ENCODE data around the gene MEN1.
"Not testable (repeated sequence)": the region's sequence is repeated elsewhere in the genome, so short reads cannot be mapped to it uniquely, and the experiment has no call there.

The MEN1 gene

DNA sequence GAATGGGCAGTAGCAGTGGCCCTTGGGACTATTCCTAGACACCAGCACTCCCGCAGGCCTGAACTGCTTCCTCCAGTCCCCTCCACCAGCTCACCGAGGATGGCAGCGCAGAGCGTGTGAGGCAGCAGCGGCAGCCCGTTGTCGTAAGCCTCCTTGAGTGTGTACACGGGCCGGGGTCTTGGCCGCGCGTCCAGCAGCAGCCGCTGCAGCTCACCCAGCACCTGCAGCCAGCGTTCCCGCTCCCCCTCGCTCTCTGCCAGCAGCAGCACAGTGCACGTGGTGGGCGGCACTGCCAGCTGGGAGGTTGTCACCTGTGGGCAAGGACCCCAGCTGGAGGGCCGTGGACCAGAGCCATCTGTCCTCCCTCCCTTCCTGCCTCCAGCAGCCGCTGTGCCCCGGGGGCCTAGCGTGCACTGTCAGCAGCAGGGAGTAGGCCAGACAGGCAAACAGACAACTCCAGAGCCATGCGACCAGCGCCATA lies 21.1 kb upstream of the MEN1 start:
- H3K27me3 ChIP-seq (ENCODE audit: insufficient read depth, low read length): no peaks in the 10 kb centered on the region
- no peak overlapping the region for H2AFZ ChIP-seq (ENCODE audit: low read length, unreplicated experiment)
- no peak overlapping the region for H3K4me3 ChIP-seq (ENCODE audit: low read depth, low read length)
- no peaks in the 10 kb centered on the region for H3K36me3 ChIP-seq (ENCODE audit: insufficient read depth, low read length)
- no peaks in the 10 kb centered on the region for H3K79me2 ChIP-seq (ENCODE audit: control insufficient read depth, insufficient read depth, low read length, unreplicated experiment)
- no peaks in the 10 kb centered on the region for H3K4me1 ChIP-seq (ENCODE audit: control insufficient read depth, insufficient read depth, low read length, unreplicated experiment)
- H3K27ac ChIP-seq (ENCODE audit: low read depth, low read length): no peak overlapping the region

DNA sequence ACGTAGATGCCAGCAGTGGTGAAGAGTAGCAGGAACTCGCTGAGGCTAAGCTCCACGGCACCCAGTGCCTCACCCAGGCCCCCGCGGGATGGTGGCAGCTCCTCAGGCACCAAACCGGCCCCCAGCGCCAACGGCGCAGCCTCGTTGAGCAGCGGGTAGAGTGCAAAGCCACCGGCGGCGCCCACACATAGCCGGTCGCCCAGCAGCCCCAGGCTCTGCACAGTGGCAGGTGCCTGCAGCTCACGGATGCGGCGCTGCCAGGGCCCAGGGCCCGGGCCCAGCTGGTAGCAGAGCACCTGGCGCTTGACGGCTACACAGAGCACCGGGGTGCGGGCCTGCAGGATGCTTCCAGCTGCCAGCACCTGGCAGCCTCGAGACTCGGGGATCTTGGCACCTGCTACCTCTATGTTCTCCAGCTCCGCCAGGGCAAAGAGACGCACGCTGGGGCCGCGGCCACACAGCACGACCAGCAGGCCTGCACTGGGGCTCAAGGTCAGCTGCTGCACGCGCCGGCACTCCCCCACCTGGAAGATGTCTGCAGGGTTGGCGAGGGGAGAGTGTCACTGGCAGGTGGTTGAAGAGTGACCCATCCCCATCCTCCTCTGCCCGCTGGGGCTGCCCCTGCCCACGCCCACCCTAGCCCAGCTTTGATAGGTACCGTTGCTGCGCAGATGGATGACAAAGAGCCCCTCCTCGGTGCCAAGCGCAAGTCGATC lies 19.3 kb upstream of the MEN1 start:
- Histone ChIP-seq H3K27ac (ENCODE audit: low read depth, low read length) (no peak overlapping the region), H3K36me3 (ENCODE audit: insufficient read depth, low read length) (no peaks in the 10 kb centered on the region), H3K4me1 (ENCODE audit: control insufficient read depth, insufficient read depth, low read length, unreplicated experiment) (no peaks in the 10 kb centered on the region), H3K79me2 (ENCODE audit: control insufficient read depth, insufficient read depth, low read length, unreplicated experiment) (no peaks in the 10 kb centered on the region), H3K4me3 (ENCODE audit: low read depth, low read length) (no peak overlapping the region), H2AFZ (ENCODE audit: low read length, unreplicated experiment) (no peak overlapping the region), H3K27me3 (ENCODE audit: insufficient read depth, low read length) (no peaks in the 10 kb centered on the region)

DNA sequence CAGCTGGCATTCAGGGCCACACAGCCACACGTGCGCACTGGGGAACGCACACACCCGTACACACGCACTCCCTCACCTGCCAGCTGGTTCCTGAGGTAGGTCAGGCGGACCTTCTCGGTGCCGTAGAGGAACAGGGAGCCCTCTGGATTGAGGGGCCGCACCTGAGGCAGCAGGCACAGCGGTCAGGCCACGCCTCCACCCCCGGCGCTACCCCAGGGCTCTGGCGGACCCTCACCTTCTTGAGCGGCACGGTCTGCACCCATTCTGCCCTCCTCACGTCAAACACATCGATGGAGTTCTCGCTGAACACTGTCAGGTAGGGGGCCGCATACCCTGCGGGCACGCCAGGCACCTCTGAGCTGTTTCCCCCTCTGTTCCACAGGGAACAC lies 17.1 kb upstream of the MEN1 start:
- H3K4me3 ChIP-seq (ENCODE audit: low read depth, low read length): no peak overlapping the region
- no peak overlapping the region for H2AFZ ChIP-seq (ENCODE audit: low read length, unreplicated experiment)
- no peaks in the 10 kb centered on the region for H3K27me3 ChIP-seq (ENCODE audit: insufficient read depth, low read length)
- H3K27ac ChIP-seq (ENCODE audit: low read depth, low read length): no peak overlapping the region
- no peaks in the 10 kb centered on the region for H3K36me3 ChIP-seq (ENCODE audit: insufficient read depth, low read length)
- H3K79me2 ChIP-seq (ENCODE audit: control insufficient read depth, insufficient read depth, low read length, unreplicated experiment): no peaks in the 10 kb centered on the region
- H3K4me1 ChIP-seq (ENCODE audit: control insufficient read depth, insufficient read depth, low read length, unreplicated experiment): no peaks in the 10 kb centered on the region

DNA sequence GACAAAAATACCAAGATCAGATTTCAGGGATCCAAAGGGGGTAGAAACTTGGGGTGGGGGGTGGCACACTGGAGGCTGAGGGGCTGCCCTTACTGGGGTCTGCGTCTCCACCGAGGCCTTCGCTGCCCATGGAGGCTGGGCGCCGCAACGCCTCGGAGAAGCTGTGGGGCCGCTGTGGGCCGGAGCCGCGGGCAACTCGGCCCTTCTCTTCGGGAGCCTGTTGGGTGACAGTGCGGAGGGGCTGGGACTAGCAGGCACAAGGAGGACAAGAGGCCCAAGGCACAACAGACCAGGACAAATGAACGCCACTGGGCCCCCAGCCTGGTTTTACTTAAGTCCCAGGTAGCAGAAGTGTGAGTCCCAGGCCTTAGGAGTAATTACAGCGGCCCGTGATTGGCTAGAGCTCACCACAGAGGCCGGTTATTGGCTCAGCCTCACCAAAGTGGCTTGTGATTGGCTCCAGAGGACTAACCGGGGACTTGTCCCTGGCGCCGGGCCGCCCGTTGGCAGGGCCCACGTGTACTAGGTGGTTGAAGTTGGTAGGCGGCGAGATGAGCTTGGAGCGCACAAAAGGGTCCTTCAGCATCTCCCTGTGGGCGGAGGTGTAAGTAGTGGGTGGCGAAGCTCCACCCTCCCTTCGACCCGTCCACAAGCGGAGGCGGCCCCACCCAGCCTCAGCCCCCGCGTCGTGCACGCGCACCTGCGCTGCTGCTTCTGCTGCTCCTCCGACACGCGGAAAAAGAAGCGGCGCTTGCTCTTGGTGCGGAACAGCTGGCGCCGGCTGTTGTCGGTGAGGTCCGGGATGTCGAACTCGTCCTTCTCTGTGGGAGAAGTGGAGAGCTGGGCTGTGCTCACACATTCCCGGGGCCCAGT lies 16.5 kb upstream of the MEN1 start:
- Histone ChIP-seq H3K4me3 (ENCODE audit: low read depth, low read length) (no peak overlapping the region), H3K4me1 (ENCODE audit: control insufficient read depth, insufficient read depth, low read length, unreplicated experiment) (no peaks in the 10 kb centered on the region), H3K27me3 (ENCODE audit: insufficient read depth, low read length) (no peaks in the 10 kb centered on the region), H2AFZ (ENCODE audit: low read length, unreplicated experiment) (no peak overlapping the region), H3K79me2 (ENCODE audit: control insufficient read depth, insufficient read depth, low read length, unreplicated experiment) (no peaks in the 10 kb centered on the region), H3K36me3 (ENCODE audit: insufficient read depth, low read length) (no peaks in the 10 kb centered on the region), H3K27ac (ENCODE audit: low read depth, low read length) (no peak overlapping the region)

DNA sequence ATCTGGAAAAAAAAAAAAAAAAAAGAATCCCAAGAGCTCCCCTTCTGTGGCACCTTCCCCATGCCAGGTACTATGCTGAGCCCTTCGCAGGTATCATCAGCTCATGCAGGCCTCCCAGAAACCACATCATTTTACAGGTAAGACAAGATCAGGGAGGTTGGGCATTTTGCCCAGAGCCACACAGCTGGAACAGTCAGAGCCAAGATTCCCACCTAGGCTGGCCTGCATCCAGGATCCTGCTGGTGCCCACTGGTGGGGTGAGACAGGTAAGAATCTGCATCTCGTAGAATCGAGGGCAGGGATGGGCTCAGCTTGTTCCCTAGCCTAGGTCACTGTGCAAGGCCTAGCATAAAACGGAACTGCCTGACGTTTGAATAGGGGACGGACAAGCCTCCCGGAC lies 15.7 kb upstream of the MEN1 start:
- H3K27ac ChIP-seq (ENCODE audit: low read depth, low read length): no peak overlapping the region
- H3K4me1 ChIP-seq (ENCODE audit: control insufficient read depth, insufficient read depth, low read length, unreplicated experiment): no peaks in the 10 kb centered on the region
- no peak overlapping the region for H3K4me3 ChIP-seq (ENCODE audit: low read depth, low read length)
- no peaks in the 10 kb centered on the region for H3K79me2 ChIP-seq (ENCODE audit: control insufficient read depth, insufficient read depth, low read length, unreplicated experiment)
- no peaks in the 10 kb centered on the region for H3K27me3 ChIP-seq (ENCODE audit: insufficient read depth, low read length)
- no peak overlapping the region for H2AFZ ChIP-seq (ENCODE audit: low read length, unreplicated experiment)
- no peaks in the 10 kb centered on the region for H3K36me3 ChIP-seq (ENCODE audit: insufficient read depth, low read length)

DNA sequence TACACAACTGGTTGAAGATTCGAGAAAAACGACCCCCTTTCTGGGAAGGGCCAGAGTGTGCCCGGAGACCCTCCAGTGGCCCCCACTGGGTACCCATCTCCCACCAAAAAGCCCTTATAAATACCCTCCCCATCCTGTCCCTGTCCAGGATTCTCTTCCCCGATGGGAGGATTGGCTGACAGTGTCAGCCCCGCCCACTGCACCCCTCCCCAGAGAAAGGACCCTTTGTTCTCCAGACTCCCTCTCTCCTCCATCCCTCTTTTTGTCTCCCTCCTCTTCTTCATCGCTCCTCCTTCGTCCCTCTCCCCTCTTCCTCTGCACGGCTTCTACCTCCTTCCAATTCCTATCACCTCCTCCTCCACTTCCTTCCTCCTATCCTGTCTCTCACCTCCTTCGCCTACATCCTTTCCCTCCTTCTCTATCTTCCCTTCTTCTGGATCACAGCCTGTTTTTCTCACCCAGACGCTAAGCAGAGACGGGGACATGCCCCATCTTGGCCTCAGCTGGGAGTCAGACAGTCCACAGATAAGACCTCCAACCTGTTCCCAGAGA lies 13.3 kb upstream of the MEN1 start:
- Histone ChIP-seq H3K36me3 (ENCODE audit: insufficient read depth, low read length) (no peaks in the 10 kb centered on the region), H2AFZ (ENCODE audit: low read length, unreplicated experiment) (no peak overlapping the region), H3K4me3 (ENCODE audit: low read depth, low read length) (no peak overlapping the region), H3K27ac (ENCODE audit: low read depth, low read length) (no peak overlapping the region), H3K79me2 (ENCODE audit: control insufficient read depth, insufficient read depth, low read length, unreplicated experiment) (no peaks in the 10 kb centered on the region), H3K27me3 (ENCODE audit: insufficient read depth, low read length) (no peaks in the 10 kb centered on the region), H3K4me1 (ENCODE audit: control insufficient read depth, insufficient read depth, low read length, unreplicated experiment) (no peaks in the 10 kb centered on the region)

DNA sequence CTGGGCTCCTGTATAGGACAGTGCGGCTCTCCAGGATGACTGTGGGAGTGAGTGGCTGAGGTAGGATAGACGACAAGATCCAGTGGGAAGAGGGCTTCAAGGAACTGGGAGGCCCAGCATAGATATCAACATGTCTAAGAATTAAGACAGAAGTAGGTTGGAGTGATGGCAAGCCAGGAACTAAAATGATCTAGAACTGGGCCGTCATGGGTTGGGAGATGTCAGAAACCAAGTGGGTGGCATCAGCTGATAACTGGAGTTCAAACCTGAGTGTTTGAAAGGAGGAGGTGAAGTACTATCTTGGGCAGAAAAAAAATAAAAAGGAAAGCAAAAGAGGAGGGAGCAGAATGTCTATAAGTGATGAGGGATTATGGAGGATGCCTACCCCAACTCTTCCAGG lies 7.1 kb upstream of the MEN1 start:
- no peaks in the 10 kb centered on the region for H3K36me3 ChIP-seq (ENCODE audit: insufficient read depth, low read length)
- H3K4me1 ChIP-seq (ENCODE audit: control insufficient read depth, insufficient read depth, low read length, unreplicated experiment): no peaks in the 10 kb centered on the region
- H3K27me3 ChIP-seq (ENCODE audit: insufficient read depth, low read length): no peaks in the 10 kb centered on the region
- no peak overlapping the region for H3K4me3 ChIP-seq (ENCODE audit: low read depth, low read length)
- H3K27ac ChIP-seq (ENCODE audit: low read depth, low read length): no peak overlapping the region
- no peak overlapping the region for H2AFZ ChIP-seq (ENCODE audit: low read length, unreplicated experiment)
- no peaks in the 10 kb centered on the region for H3K79me2 ChIP-seq (ENCODE audit: control insufficient read depth, insufficient read depth, low read length, unreplicated experiment)

DNA sequence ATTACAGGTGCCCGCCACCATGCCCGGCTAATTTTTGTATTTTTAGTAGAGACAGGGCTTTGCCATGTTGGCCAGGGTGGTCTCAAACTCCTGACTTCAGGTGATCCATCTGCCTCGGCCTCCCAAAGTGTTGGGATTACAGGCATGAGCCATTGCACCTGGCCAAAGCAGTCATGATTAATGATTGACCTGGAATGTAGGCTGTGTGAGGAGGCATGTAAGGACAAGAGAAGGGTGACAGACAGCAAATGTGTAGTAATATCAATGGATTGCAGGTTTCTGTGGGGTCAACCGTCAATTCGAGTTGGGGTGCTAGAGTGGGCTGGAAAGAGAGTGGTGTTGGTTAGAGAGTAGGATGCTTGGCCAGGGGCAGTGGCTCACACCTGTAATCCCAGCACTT lies 5.1 kb upstream of the MEN1 start:
- not testable (repeated sequence) for H3K27me3 ChIP-seq (ENCODE audit: insufficient read depth, low read length); H3K79me2 ChIP-seq (ENCODE audit: control insufficient read depth, insufficient read depth, low read length, unreplicated experiment); H3K36me3 ChIP-seq (ENCODE audit: insufficient read depth, low read length); H3K4me3 ChIP-seq (ENCODE audit: low read depth, low read length); H3K27ac ChIP-seq (ENCODE audit: low read depth, low read length); H3K4me1 ChIP-seq (ENCODE audit: control insufficient read depth, insufficient read depth, low read length, unreplicated experiment); H2AFZ ChIP-seq (ENCODE audit: low read length, unreplicated experiment)

DNA sequence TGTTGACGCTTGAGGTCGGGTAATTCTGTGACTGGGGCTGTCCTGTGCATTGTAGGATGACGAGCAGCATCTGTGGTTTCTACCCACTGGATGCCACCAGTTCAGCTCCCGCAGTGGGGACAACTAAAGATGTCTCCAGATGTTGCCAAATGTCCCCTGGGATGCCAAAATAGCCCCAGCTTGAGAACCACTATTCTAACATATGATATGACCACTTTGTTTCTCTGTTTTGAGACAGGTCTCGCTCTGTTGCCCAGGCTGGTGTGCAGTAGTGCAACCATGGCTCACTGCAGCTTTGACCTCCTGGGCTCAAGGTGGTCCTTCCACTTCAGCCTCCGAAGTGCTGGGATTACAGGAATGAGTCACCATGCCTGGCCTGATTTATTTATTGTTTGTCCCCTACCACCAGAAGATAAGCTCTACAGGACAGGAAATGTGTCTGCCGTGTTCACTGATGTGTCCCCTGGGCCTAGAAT lies 4.4 kb upstream of the MEN1 start:
- H3K27me3 ChIP-seq (ENCODE audit: insufficient read depth, low read length): no peaks in the 10 kb centered on the region
- no peak overlapping the region for H2AFZ ChIP-seq (ENCODE audit: low read length, unreplicated experiment)
- H3K27ac ChIP-seq (ENCODE audit: low read depth, low read length): no peak overlapping the region
- no peaks in the 10 kb centered on the region for H3K36me3 ChIP-seq (ENCODE audit: insufficient read depth, low read length)
- peaks cover under 1% of the 10 kb centered on the region for H3K79me2 ChIP-seq (ENCODE audit: control insufficient read depth, insufficient read depth, low read length, unreplicated experiment)
- H3K4me3 ChIP-seq (ENCODE audit: low read depth, low read length): no peak overlapping the region
- H3K4me1 ChIP-seq (ENCODE audit: control insufficient read depth, insufficient read depth, low read length, unreplicated experiment): peaks cover under 1% of the 10 kb centered on the region

DNA sequence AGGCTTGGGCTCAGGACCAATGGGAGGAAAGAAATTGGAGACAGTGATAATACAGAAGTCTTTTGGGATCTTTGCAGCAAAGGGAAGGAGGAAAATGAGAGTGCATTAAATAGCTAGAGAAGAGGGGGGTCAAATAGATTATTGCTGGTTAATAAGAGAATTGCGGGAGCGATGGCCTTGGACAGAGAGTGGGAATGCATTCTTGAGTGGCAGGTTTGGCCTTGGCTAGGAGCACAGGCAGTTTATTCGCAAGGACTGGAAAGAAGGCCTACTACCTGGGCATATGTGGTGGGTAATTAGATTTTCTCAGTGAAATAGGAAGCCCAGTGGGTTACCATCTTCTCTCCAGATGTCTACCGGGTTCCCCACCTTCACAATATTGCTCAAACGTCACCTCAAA lies 3.5 kb upstream of the MEN1 start:
- H2AFZ ChIP-seq (ENCODE audit: low read length, unreplicated experiment): no peak overlapping the region
- peaks cover 7% of the 10 kb centered on the region for H3K4me1 ChIP-seq (ENCODE audit: control insufficient read depth, insufficient read depth, low read length, unreplicated experiment)
- no peak overlapping the region for H3K4me3 ChIP-seq (ENCODE audit: low read depth, low read length)
- H3K79me2 ChIP-seq (ENCODE audit: control insufficient read depth, insufficient read depth, low read length, unreplicated experiment): peaks cover 5% of the 10 kb centered on the region
- H3K27me3 ChIP-seq (ENCODE audit: insufficient read depth, low read length): no peaks in the 10 kb centered on the region
- H3K27ac ChIP-seq (ENCODE audit: low read depth, low read length): no peak overlapping the region
- H3K36me3 ChIP-seq (ENCODE audit: insufficient read depth, low read length): no peaks in the 10 kb centered on the region
